Measurements from ENCODE around the gene DCP1A.
"Not testable (repeated sequence)": the region's sequence is repeated elsewhere in the genome, so short reads cannot be mapped to it uniquely, and the experiment has no call there.

DCP1A gene

GRCh38 chr3:53327986-53328385 lies 19.4 kb downstream of the DCP1A start:
- not testable (repeated sequence) for DNase-seq

DNA sequence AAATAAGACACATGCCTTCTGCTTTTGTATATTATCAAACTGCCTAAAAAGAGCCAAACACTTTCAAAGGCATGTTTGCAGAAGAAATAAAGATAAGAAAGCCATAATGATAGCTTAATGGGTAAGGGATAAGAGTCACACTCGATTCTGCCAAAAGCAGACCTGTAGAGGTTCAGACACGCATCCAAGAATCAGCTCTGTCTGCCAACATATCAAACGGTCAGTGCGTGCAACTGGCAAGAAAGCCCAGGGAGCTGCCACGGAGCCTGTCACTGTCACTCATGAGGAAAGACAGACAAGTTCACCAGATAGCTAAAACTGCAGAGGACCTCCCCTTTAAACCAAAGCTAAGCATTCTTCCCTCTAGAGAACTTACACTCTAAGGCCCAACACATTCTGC lies 23.2 kb downstream of the DCP1A start:
- no peak for DNase-seq

DNA sequence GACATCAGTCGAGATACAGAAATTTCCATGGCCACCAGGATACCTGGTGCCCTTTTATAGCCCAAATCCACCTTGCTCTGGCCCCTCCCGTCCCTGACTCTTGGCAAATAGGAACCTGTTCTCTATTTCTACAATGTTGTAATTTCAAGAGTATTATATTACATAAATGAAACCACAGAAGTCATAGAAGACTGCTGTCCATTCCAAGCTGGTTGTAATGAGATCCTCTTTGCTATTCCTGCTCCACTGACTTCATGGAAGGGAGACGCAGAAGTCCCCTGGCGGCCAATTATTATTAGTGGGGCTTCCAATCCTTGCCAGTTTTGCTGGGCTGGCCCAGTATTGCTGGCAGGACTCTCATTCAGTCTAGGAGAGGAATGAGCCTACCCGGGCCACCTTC lies 26.6 kb downstream of the DCP1A start:
- no peak for DNase-seq

DNA sequence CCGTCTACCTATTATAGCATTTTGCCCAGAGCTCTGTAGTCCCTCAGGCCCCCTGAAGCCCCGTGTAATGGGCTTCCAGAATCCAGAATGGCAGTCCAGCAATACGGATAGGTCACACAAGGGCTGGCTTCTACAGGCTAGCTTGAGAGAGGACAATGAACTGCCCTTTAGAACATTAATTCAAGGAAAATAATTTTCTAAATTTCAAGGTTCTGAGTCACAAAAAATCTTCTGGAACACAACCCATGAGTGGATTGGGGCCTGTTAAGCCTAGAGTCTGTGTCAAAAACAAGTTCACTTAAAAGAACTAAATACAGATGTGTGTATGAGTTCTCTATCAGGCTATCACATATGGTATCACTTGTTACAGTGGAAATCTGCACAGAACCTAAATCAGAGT lies 28.8 kb downstream of the DCP1A start:
- no peak for DNase-seq

GRCh38 chr3:53312832-53313231 lies 34.5 kb downstream of the DCP1A start:
- no peak for DNase-seq

GRCh38 chr3:53311882-53312281 lies 35.5 kb downstream of the DCP1A start:
- DNase-seq = no peak

DNA sequence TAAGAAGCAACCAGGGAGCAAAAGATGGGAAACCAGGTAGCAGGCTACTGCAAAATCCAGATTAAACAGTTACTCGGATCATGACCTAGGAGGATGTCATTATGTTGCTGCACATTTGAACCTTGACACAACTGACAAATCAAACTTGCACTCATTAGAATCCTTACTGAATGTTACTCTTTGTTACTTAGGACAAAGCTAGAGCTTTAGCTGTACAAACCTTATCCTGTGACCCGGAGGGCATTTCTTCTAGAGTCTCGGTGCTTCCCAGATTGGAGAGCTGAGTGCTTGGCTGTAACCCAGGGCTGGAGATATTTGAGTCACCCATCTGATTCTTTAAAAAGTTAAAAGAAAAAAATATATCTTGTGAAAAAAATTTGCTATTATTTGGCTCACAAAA lies 43.4 kb downstream of the DCP1A start:
- no peak for DNase-seq

GRCh38 chr3:53303549-53303948 lies 43.8 kb downstream of the DCP1A start:
- no peak for DNase-seq

GRCh38 chr3:53300826-53301225 lies 46.5 kb downstream of the DCP1A start:
- DNase-seq = no peak

- not testable (repeated sequence) for DNase-seq
Observed at GRCh38 chr3:53299611-53300023, 47.7 kb downstream of the DCP1A start.

- DNase-seq = no peak
Observed at GRCh38 chr3:53295410-53295809, 51.9 kb downstream of the DCP1A start.

DNA sequence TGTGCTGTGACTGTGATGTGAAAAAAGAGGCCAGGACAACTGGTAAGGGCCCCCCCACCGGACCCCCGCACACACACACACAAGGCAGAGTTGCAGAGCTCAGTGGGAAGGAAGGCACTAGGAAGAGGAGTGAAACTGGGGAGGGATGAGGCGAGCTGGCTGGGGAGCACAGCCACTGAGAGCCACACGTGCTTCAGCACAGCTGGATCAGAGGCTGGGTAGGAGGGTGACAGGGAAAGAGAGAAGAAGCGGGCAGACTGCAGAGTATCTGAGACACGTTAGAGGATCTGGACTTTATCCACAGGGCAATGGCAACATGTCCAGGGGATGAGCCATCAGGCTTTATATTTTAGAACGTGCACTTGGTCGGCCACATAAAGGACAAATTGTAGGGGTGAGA lies 53.5 kb downstream of the DCP1A start:
- DNase-seq = no peak

GRCh38 chr3:53288214-53288613 lies 59.1 kb downstream of the DCP1A start:
- DNase-seq = no peak

- DNase-seq = no peak
Observed at GRCh38 chr3:53287131-53287629, 60.2 kb downstream of the DCP1A start.

DNA sequence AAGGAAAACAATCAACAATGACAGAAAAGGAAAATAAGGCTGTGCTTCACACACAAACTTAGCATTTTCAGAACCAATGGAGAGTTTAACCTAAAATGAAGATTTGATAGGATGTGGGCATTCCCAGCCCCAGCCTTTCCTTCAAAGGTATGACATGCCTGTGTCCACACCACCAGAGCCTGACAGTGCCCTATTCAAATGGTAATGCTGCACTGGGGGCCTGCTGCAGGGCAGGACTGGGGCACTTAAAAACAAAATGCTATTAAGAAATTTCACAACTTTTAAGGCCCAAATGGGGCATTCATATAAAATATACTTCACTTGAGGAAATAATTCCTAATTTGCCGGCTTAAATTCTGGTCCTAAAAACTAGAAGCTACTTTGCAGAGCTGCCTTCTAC lies 60.6 kb downstream of the DCP1A start:
- DNase-seq = no peak

GRCh38 chr3:53282581-53282980 lies 64.8 kb downstream of the DCP1A start:
- no peak for DNase-seq

- DNase-seq = no peak
Observed at GRCh38 chr3:53278667-53279066, 68.7 kb downstream of the DCP1A start.

DNA sequence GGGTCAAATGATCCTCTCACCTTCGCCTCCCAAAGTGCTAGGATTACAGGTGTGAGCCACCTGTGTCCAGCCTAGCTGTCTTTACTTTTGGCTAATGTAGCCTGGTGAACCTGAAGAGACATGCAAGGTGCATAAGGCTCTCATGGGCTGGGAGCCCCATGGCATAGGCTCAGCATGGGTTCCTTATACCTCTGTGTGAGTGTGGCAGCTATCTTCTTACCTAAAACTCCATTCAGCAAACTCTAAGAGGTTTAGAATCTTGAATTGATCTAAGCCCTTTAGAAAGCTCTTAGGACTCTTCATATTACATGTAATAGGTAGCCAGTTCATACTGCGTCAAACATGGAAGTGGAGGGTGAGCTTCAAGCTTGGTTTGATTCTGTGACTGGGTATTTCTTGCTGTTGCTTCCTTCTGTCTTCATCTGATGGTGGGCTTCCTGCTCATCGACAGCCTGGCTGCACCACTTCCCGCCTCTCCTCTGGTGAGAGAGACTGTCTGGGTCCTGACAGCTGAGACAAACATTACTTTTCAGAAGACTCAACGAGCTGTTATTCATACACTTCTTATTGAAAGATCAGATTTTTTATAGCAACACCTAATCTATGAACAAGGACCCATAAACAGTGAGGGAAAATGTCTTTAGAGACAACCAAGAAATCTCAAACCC lies 72.3 kb downstream of the DCP1A start:
- DNase-seq = no peak

GRCh38 chr3:53273146-53273670 lies 74.1 kb downstream of the DCP1A start:
- no peak for DNase-seq

DNA sequence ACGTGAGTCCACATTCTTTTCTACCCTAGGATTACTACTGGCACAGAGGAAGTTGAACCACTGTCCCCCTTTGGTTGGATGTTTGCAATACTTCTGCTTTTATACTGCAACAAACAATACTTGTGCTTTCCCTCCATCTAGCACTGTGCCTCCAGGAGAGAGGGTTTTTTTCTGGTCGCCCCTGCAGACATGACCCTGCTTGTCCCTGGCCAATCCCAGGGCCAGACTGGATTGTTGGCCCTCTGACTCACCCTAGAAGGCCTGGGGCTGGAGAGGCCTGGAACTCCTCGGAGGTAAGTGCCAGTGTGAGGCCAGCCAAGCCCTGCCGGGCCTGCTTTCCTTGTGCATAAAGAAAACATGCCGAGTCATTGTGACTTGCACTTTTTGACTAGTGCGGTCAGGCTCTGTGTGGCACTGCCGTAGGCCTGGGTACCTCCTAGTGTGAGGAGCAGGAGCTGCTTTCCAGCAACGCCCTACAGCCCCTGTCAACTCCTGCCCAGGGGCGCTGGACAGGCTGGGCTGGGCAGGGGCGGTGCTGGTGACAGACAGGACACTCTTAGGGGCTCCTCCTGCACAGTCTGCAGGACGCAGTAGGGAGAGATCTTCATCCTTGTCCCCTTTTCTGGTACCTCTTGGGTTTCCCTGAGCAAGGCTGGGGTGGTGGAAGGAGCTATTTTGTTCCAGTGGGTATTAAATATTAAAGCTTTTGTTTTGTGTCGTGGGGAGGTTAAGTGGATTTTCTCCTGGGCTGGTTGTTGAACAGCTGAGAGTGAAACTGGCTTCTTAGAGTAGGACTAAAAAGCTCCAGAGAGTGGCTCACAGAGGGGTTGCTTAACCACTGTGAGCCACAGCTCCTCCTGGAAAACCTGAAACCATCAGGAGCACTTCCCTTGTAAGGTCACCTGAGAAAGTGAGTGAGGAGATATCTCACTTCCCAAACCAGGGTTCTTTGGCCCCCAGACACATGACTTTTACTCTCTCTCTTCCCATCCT lies 77.2 kb downstream of the DCP1A start:
- no peak for DNase-seq

DNA sequence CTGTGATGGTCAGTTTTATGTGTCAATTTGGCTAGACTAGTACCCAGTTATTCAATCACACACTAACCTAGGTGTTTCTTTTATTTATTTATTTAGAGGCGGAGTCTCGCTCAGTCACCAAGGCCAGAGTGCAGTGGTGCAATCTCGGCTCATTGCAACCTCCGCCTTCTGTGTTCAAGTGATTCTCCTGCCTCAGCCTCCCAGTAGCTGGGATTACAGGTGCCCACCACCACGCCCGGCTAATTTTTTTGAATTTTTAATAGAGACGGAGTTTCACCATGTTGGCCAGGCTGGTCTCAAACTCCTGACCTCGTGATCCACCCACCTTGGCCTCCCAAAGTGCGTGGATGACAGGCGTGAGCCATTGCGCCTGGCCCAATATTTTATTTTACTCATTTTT lies 78.2 kb downstream of the DCP1A start:
- DNase-seq = not testable (repeated sequence)

GRCh38 chr3:53267766-53268165 lies 79.6 kb downstream of the DCP1A start:
- no peak for DNase-seq

DNA sequence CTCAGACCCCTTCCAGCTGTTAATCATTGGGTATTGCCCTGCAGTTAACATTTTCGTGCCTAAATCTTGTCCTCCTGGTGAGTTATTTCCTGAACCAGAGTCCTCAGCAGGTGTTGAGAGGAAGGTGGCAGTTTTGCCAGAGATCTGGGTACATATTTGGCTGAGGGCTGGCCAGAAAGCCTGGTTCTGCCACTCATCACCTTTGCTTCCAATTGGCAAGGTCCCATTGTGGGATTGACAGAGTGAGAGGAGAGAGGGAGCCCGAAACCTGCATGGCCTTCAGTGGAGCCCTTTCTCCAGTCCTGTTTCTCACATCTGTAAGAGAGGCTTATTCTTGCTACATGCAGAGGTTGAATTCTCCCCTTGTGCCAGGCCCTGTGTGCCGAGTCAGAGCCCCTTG lies 82.6 kb downstream of the DCP1A start:
- no peak for DNase-seq

GRCh38 chr3:53263907-53264306 lies 83.4 kb downstream of the DCP1A start:
- DNase-seq = no peak

Measured in activated effector memory CD4-positive, alpha-beta T cell treated with Interleukin-2 at 50 U/mL for 16 hours (primary cell).